Ecto neural progenitor cell (in vitro differentiated cells): ENCODE results near the gene HOXC10.
A peak's percentile ranks its signal among the peaks of the same experiment; 100 is the strongest.

ENCODE experiments used
- DNase-seq: peaks from one replicate; pipeline ENCODE4 v3.0.0-alpha.2; 2018; ENCODE audit warnings: low spot score

Gene HOXC10

DNA sequence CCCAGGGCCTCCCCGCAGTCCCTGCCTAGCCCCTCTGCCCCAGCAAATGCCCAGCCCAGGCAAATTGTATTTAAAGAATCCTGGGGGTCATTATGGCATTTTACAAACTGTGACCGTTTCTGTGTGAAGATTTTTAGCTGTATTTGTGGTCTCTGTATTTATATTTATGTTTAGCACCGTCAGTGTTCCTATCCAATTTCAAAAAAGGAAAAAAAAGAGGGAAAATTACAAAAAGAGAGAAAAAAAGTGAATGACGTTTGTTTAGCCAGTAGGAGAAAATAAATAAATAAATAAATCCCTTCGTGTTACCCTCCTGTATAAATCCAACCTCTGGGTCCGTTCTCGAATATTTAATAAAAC lies 45.5 kb downstream of the HOXC10 start:
- DNase-seq, result no peak

DNA sequence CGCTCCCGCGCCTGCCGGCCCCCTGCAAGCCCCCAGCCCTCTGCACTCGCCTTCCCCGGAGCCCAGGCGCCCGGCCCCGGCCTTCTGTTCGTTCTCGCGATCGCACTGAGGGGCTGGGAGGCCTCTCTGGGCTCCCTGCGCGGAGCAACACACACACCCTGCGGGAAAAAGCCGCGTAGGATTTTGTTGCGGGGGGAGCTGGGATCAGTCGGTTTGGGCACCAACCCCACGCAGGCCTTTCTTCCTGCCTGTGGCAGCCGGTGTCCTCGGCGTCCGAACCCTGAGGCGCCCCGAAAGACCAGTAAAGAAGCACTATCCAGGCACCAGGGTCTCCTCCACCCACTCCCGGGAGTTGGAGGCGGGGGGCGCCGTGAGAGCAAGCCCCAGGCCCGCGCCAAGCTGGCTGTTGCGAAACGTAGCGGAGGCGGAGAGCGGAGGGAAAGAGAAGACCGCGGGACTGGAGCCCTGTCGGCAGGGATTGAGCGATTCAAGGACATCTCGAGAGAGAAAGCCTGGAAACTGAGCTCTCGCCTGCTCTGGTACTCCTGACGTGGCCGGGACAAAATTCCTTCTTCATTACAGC lies 46.0 kb downstream of the HOXC10 start:
- peak; percentile 71 for DNase-seq

DNA sequence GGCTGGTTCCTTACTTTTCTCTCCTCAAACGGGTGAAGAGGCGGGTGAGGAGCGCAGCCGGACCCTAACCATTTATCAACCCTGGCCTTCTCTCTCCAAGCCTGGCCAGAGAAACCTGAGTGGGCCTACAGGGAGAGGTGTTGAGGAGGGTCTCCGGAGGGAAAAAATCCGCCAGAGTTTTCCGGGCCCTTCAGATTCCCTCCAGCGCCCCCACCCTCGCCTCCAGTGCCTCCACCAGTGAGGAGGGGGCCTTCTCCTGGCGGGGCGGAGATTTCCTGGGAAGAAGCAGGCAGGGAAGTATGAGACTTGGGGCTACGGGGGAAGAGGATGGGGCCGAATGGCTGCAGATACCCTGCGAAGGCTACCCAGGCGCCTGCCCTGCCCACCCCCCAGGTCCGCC lies 46.5 kb downstream of the HOXC10 start:
- no peak for DNase-seq

DNA sequence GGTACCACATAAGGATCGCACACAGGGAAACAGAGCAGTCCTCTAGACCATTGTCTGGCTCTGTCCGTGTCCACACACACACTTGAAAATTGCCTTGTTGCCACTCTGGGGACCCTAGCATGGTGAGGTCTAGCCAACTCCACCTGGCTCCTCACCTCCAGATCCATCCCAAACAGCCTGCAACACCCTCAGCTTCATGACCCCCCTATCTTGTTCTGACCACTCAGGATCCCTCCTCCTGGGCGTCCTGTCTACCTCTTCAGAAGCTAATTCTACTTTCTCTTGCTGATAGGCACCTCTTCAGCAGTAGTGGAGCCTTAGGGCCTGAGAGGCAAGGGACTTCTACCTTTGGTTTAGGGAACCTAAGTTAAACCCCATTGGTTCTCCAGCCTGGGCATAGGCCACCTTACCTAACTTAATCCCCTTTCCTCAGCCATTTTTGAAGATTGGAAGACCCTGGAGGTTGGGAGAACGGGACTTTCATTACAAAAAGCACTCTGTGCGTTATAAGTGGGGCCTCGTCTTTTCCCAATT lies 47.2 kb downstream of the HOXC10 start:
- no peak for DNase-seq

DNA sequence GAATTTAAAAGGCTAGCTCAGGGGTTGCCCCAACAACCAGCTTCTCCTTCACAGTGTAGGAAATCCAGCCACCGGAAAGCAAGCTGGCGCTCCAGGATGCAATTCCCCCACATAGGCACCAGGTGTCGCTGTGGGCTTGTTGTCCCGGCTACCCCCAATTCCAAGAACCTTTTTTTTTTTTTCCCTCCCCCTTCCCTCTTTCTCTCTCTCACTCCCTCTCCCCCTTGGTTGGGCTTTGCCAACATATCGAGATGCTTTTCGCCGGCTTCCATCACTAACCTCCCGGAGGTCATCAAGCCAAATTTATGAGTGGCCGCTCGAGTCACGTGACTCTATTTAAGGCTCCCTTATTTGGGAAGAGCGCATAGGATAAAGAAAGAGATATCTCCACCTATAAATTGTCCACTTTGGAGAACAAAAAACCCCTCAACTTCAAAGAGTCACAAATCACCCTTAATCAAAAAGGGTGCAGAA lies 47.7 kb downstream of the HOXC10 start, which contains the start of gene HOXC5:
HOXC5 (plus strand) TSS at position 424 of the 474 bp plus-strand sequence. CDS start 73 bp downstream, outside the sequence.
- DNase-seq, result peak; percentile 93

DNA sequence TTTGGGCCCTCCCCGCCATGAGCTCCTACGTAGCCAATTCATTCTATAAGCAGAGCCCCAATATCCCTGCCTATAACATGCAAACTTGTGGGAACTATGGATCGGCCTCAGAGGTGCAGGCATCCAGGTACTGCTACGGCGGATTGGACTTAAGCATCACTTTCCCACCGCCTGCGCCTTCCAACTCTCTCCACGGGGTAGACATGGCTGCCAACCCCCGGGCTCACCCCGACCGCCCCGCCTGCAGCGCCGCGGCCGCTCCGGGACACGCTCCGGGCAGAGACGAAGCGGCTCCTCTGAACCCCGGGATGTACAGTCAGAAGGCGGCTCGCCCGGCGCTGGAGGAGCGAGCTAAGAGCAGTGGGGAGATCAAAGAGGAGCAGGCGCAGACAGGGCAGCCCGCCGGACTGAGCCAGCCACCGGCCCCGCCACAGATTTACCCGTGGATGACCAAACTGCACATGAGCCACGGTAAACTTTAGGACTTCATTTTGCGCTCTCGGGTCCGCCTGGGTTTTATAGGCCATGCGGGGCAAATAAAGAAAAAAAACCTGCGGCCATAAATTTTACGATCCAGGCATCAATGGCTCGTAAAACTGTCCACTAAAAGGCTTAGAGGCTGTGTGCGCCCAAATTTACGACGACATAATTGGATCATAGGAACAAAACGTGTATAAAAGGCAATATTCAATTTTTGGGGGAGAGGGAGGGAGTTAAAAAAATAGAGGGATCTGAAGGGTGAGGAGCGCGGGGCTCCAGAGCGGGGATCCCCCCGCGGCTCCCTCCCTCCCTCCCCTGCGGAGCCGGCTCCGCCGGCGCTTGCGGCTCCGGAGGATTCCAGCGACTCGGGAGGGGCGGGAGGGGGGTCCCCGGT lies 48.4 kb downstream of the HOXC10 start:
- peak; percentile 73 for DNase-seq

DNA sequence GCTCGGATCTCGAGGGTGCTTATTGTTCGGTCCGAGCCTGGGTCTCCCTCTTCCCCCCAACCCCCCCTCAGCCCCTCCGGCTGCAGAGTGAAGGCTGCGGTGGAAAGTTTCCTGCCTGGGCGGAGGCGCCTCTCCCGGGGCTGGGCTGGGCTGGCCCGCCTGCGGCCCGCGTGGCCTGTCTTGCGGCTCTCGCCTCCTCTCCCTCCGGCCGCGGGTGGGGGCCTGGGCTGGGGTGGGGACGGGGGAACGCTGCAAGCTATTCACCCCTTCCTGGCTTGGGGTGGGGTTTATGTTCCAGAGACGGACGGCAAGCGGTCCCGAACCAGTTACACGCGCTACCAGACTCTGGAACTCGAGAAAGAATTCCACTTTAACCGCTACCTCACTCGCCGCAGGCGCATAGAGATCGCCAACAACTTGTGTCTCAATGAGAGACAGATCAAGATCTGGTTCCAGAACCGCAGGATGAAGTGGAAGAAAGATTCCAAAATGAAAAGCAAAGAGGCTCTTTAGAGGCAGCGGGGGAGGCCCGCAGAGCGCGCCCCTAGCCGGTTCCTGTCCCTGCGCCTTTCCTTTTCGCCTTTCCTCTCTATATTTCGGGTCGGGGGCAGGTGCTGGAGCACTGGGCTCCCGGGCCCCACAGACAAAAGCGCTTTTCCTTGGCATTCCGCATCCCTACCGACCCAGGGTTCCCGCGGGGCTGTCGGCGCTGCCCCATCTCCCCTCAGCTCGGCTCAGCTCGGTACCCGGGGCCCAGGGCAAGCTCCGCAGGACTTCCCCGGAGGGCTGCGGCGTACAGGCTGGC lies 49.2 kb downstream of the HOXC10 start:
- DNase-seq, result peak; percentile 71

DNA sequence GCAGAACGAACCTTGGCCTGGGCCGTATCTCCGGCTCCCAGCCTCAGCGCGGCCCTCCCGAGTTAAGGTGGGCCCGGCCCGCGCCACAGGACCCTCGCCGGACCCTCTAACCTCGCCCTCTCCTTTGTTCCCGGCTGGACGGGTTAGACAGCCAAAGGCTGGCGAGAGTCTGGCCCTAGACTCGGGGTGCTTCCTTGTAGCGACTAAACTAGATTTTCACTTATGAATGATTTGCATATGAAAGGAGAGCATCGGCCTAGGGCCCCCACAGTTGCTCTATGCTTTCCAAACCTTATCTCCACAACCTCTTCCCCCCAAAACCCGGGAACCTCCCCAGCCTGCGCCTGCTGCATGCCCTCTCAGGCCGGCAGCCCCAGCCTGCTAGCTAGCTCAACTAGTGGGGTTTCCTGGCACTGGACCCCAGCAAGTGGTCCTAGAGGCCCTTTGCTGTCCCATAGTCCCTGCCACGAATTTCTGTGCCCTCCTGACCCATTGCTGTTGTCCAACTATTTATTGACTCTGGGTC lies 49.9 kb downstream of the HOXC10 start:
- no peak for DNase-seq

DNA sequence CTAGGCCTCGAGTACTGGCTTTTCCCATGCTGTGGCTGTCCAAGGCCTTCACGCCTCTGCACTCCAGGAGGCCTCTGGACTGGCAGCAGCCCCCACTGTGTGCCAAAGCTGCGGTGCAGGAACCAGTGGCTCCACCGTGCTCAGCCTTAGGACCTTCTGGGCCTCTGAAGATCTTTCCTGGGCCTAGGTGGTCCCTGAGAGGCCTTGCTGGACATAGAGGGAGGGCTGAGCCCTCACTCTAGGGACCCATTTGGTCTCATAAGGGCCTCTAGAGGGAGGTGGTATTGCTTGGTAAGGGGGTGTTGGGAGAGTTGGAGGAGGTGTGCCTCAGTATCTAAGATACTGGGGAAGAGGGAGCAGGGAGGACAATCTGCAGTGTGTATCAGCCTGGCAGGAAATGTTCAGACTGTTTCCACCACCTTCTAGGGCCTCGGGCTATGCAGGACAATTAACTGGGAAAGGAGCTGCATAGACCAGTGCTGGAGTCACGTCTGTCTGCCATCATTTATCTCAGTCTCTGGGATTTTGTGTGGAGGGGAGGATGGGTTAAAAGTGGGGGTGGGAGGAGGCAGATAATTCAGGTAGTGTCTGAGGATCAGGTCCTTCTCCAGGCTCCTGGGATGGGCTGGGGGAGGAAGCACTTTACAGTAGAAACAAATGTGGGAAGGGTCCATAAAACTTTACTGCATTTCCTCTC lies 50.8 kb downstream of the HOXC10 start:
- DNase-seq, result no peak

DNA sequence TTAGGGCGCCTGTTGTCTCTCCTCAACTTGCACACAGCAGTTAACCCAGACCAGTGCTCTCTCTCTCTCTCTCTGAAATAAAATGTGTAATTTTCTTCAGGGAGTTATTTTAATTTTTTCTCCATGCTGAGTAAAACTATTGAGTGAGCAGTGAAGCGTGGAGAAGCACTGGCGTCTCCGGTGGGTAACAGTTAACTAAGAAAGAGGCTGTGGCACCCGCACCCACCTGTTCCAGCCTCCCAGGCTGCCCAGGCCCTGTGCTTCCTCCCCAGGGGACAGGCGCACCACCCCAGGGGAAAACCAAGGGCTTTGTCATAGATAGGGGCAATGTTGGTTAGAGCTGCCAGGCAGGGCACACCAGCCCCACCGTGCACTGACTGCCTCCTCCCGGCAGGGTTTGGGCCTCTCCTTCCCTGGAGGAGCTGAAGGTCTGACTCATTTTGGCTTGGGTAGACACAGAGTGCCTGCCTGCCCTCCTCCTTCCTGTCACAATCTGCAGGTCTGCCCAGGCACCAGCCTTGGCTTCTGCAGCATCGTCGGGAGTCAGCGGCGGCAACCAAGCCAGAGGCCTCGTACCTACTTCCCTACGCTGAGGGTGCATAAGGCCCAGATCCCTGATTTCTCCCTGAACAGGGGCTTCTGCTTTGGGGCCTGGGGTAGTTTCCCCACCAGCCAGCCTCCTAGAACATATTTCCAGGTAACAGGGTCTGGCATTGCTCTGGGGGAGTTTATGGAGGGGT lies 51.8 kb downstream of the HOXC10 start:
- DNase-seq, result no peak

DNA sequence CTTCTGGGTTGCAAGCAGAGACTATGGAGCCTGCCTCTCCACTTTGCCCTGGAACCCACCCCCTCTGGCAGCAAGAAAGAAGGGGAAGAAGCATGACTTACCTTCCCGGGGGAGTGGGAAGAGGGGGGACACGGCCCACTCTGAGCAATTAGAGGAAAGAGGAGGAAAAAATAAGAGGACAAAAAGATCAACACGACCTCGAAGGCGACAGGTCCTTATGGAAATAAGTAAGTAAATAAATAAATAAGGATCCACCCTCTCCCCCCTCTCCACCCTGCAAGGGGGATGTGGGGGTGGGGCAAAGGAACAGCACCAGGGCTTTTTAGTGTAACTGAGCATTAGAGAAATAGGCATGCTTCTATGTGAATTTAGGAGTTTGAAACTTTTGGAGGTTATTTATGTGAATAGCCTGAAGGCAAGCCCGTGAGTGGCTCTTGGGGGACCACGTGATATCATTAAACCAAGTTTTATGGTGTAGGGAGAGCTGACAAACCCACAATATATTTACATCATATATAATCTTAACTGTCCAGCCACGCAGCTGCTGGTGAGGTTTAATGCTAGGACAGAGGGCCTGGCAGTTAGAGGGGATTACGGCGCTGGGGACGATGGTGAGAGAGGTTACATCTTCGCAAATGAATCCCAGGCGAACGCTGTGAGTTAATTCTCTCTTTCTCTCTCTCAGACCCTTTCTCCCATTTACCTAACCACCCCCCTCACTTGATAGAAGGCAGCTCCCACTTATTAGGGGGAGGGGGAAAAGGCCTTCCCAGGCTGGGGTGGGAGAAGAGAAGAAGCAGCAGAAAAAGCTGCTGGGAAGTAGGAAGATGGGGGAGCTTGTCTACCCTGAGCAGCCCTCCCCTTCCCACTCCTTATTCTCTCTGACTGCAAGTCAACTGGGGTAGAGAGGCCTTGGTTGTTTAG lies 52.7 kb downstream of the HOXC10 start:
- DNase-seq, result no peak

DNA sequence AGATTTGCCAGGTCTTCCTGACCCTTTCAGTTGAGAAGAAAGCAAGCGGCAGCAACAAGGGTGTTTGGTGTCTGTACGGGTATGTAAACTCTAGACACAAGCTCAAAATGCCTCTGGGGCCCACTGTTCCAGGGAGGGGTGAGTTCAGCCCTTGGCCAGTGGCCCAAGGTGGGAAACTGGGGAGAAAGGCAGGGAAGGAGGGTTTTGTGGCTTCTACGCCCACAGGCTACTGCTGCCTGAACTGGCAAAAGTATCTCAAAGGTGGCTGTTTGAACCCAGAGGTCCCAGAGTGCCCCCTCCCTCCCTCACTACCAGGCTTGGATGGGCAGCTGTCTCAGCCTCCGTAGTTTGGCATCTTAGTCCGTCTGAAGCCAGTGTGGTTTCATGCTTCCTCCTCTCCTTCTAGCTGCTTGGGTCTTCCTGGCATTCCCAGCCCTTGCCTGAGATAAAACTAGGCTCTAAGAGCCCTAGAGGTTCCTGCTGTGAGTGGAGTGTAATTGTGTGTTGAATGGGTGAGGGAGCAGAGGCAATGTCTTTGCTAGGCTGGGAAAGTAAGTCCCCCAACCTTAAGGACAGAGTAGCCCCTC lies 53.4 kb downstream of the HOXC10 start:
- DNase-seq, result no peak

DNA sequence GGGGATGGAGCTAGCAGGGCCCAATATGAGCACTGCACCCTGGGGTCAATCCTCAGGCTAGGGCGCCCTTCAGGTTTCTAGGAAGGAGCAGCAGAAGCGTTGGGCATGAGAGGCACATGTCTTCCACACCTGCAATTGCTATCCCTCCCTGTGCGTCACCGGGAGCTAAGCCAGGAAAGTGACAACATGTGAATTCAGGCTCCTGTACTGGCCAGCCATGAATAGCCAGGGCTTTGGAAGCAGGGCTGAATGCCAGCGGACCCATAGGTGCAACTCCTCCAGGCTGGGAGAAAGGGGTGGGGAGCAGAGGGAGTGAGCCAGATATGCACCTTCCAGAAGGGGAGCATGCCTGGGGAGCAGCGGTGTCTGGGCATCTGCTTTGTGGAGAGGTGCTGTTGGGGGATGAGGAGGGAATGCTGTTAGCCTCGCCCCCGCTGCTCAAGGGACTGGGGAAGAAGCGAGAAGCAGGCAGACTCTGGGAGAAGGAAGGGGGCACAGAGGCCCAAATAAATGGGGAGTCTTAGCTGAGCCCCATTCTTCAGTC lies 54.0 kb downstream of the HOXC10 start:
- no peak for DNase-seq

DNA sequence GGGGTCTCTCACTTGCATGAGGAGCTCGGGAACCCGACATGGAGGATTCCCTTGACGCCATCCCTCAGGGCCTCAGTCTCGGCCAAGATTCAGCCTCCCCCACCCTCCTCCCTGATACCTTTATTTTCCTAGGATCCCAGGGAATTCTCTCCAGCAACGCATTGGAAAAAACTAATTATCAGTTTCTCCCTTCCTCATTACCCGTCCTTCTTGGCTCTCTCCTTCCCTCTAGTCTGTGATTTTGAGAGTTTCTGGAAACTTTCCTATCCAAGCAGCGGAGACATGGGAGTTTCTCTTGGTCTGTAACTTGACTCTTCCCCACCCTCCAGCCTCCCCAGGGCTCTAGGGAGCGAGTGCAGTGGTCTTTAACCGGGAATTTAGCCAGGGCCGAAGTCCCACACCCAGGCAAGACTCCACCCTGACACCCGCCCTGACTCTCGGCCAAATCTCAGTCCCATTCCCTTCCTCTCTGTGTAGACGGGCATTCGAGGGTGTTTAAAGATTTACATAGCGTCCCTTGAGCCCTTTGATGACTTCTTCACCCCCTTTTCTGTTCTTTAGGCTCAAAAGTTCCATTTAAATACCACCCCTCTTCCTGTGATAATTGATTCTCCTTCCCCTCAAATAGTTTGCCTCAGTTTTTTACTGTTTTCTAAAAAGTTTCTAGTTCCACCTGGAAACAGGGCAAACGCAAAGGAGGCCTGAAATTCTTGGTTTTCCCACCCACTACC lies 54.6 kb downstream of the HOXC10 start:
- no peak for DNase-seq
